Bronchial epithelial cell (primary cell): ENCODE measurements around the gene LRRC28. TPM values are rescaled to one million over a fixed set of nuclear protein-coding genes. Genes with fewer than 3 reads are reported as not detected.

Experiments used
- DNase-seq: peaks from one replicate; pipeline ENCODE4 v3.0.0-alpha.2; 2010; ENCODE audit warnings: low read depth
- FAIRE-seq: peaks from 2 replicates; lab custom pipeline; 2011; peaks lifted over from hg19 to GRCh38; lab: Jason Lieb, UNC
- H3K27me3 ChIP-seq: 2 replicates; pipeline ENCODE4 v1.5.1; 2011; ENCODE audit warnings: low read length; ENCODE audit not compliant: control insufficient read depth, insufficient read depth
- H3K36me3 ChIP-seq: 2 replicates; pipeline ENCODE4 v1.5.1; 2011; ENCODE audit warnings: low read length; ENCODE audit not compliant: control insufficient read depth, insufficient read depth
- H3K4me3 ChIP-seq: 2 replicates; pipeline ENCODE4 v1.5.1; 2011; ENCODE audit warnings: mild to moderate bottlenecking, low read depth, low read length, control low read depth
- total RNA-seq: library from RNA; depleted of rRNA; stranded (reverse); fragments of >200 nt; gene quantifications from 2 replicates; pipeline ENCODE4 v1.2.1, GENCODE V29; 2014
- TF ChIP-seq, protein P1 (sequence below): IDR thresholded peaks from 2 replicates; pipeline ENCODE4 v1.5.1; 2011; ENCODE audit warnings: mild to moderate bottlenecking, moderate library complexity, low read length, control low read depth, inconsistent platforms; ENCODE audit not compliant: insufficient read depth, severe bottlenecking

LRRC28 gene
- total RNA-seq, 1 donor from 2014 or later: 15.8 TPM

- FAIRE-seq (no peak), DNase-seq (no peak)
- TF ChIP-seq, protein P1, sequence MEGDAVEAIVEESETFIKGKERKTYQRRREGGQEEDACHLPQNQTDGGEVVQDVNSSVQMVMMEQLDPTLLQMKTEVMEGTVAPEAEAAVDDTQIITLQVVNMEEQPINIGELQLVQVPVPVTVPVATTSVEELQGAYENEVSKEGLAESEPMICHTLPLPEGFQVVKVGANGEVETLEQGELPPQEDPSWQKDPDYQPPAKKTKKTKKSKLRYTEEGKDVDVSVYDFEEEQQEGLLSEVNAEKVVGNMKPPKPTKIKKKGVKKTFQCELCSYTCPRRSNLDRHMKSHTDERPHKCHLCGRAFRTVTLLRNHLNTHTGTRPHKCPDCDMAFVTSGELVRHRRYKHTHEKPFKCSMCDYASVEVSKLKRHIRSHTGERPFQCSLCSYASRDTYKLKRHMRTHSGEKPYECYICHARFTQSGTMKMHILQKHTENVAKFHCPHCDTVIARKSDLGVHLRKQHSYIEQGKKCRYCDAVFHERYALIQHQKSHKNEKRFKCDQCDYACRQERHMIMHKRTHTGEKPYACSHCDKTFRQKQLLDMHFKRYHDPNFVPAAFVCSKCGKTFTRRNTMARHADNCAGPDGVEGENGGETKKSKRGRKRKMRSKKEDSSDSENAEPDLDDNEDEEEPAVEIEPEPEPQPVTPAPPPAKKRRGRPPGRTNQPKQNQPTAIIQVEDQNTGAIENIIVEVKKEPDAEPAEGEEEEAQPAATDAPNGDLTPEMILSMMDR: no peak
- Histone ChIP-seq H3K4me3 (no peak overlapping the region), H3K27me3 (no peaks in the 10 kb centered on the region), H3K36me3 (no peaks in the 10 kb centered on the region)
Measured at GRCh38 chr15:99359769-99360168, 108.5 kb downstream of the LRRC28 start.

- DNase-seq: peak; percentile 44
- H3K27me3 ChIP-seq: no peaks in the 10 kb centered on the region
Measured at GRCh38 chr15:99361545-99362185, 110.4 kb downstream of the LRRC28 start.

GRCh38 chr15:99365242-99365641 is 114.0 kb downstream of the LRRC28 start:
- FAIRE-seq (no peak), DNase-seq (no peak)
- no peak overlapping the region for H3K4me3 ChIP-seq
- H3K27me3 ChIP-seq: no peaks in the 10 kb centered on the region
- H3K36me3 ChIP-seq: no peaks in the 10 kb centered on the region
- TF ChIP-seq, protein P1: no peak

More at GRCh38 chr15:99361545-99362185, 110.4 kb downstream of the LRRC28 start:
- TF ChIP-seq, protein P1: peak; percentile 36
- no peak for FAIRE-seq
- Histone ChIP-seq H3K4me3 (no peak overlapping the region), H3K36me3 (no peaks in the 10 kb centered on the region)

DNA sequence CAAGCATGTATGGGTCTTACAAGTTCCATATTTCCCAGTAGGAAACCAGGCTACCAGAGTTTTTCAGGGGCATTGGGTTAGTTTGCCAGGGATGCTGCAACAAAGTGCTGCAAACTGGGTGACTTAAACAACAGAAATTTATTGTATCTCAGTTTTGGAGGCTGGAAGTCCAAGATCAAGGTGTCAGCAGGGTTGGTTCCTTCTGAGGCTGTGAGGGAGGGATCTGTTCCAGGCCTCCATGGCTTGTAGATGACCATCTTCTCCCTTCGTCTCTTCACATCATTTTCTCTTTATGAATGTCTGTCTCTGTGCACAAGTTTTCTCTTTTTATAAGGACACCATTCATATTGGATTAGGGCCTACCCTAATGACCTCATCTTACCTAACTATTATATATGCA is 114.7 kb downstream of the LRRC28 start:
- no peak for FAIRE-seq
- Histone ChIP-seq H3K4me3 (no peak overlapping the region), H3K27me3 (no peaks in the 10 kb centered on the region), H3K36me3 (no peaks in the 10 kb centered on the region)
- DNase-seq: no peak
- TF ChIP-seq, protein P1: no peak

- no peaks in the 10 kb centered on the region for H3K36me3 ChIP-seq
- FAIRE-seq (no peak), DNase-seq (no peak)
- no peak overlapping the region for H3K4me3 ChIP-seq
- TF ChIP-seq, protein P1: no peak
- H3K27me3 ChIP-seq: no peaks in the 10 kb centered on the region
Measured at GRCh38 chr15:99368743-99369142, 117.5 kb downstream of the LRRC28 start.

- DNase-seq (no peak), FAIRE-seq (no peak)
- H3K27me3 ChIP-seq: no peaks in the 10 kb centered on the region
- TF ChIP-seq, protein P1: no peak
- H3K4me3 ChIP-seq: no peak overlapping the region
- no peaks in the 10 kb centered on the region for H3K36me3 ChIP-seq
Measured at GRCh38 chr15:99369196-99369595, 117.9 kb downstream of the LRRC28 start.
